Psoas muscle (tissue), 8 donors: Measurements from ENCODE around the gene ETS1. TPM values are rescaled to one million over a fixed set of nuclear protein-coding genes. Genes with fewer than 3 reads are reported as not detected.

ENCODE experiments used
- ATAC-seq, 4 donors: fragments of 200-7000 bp; cut with Tn5 transposase; one replicate each; pipeline ENCODE4 v1.9.1; 2020; ENCODE audit warnings: moderate library complexity in 3 of 4, mild to moderate bottlenecking in 2 of 4
- DNase-seq, 2 donors: peaks; one replicate each; pipeline ENCODE4 v3.0.0-alpha.2; 2020
- H3K27ac ChIP-seq: fragments of 200-600 bp; one replicate; pipeline ENCODE4 v1.8.0; 2022
- H3K27me3 ChIP-seq, 3 donors: fragments of 200-600 bp in 1 of 3; one replicate each; pipeline versions ENCODE4 v1.6.1 to v1.8.0; 2013 to 2022; ENCODE audit warnings: low read length in 2 of 3, mild to moderate bottlenecking in 2 of 3, moderate library complexity in 1 of 3; ENCODE audit not compliant: insufficient read depth in 3 of 3
- H3K36me3 ChIP-seq, 2 donors: fragments of 200-600 bp in 1 of 2; one replicate each; pipeline versions ENCODE4 v1.6.1 to v1.8.0; 2013 to 2022; ENCODE audit warnings: low read depth in 1 of 2, mild to moderate bottlenecking in 1 of 2, moderate library complexity in 1 of 2; ENCODE audit not compliant: insufficient read depth in 1 of 2
- H3K4me1 ChIP-seq: fragments of 200-600 bp; one replicate; pipeline ENCODE4 v1.8.0; 2022
- H3K4me3 ChIP-seq: fragments of 200-600 bp; one replicate; pipeline ENCODE4 v1.8.0; 2022; ENCODE audit warnings: mild to moderate bottlenecking
- H3K9me3 ChIP-seq: fragments of 200-600 bp; one replicate; pipeline ENCODE4 v1.8.0; 2022
- WGBS, 3 donors: extraction: QIAGEN DNeasy Blood & Tissue Kit; methylation state at CpG; one replicate each; pipeline versions ENCODE4 v1.1.6 to v1.1.7; 2013; 5-methylcytosine and 5-hydroxymethylcytosine counted together
- intact Hi-C, 2 donors: fragments of 100-400 bp; cut with DNase I; formaldehyde crosslinking; loops; one replicate each; pipeline versions ENCODE4 v1.11.0 to v1.14.2; 2022
- polyA plus RNA-seq, 3 donors: library from polyadenylated mRNA; stranded (reverse); fragments of 200-250 nt; gene quantifications; one replicate each; pipeline ENCODE4 v1.2.3, GENCODE V29; 2013
- total RNA-seq, 4 donors: library from RNA; stranded (reverse); fragmentation: NEBNext Ultra II Directional in 2 of 4; extraction: Animal tissue kit (Norgen Biotek cat#: 25700) in 2 of 4; gene quantifications; one replicate each; pipeline versions ENCODE4 v1.2.1 to v1.2.4, GENCODE V29; 2021 to 2023
- TF ChIP-seq, protein P1 (sequence below): fragments of 200-600 bp; IDR thresholded peaks from one replicate; pipeline ENCODE4 v1.8.0; 2022; ENCODE audit warnings: antibody characterized with exemption
- donor health status: healthy with polysubstance abuse.
- donor health status: DM: no; HTN: no; CAD: no; lungs with moderate emphysema.
- donor health status: Bipolar disorder and iron deficiency.
- donor health status: healthy.
- donor health status: DM: yes; HTN: yes; CAD: no.
- donor health status: DM: no; HTN: no; CAD: no.
- donor health status: DM: no; HTN: no; CAD: no.
- donor health status: DM: yes; HTN: yes; CAD: no.

ETS1 gene
- total and polyA plus RNA-seq, 7 donors, result 8.5 to 32.4 (median 19.3) TPM

GRCh38 chr11:128624269-128625175 is 37.2 kb upstream of the ETS1 start:
- Histone ChIP-seq H3K9me3 (no peaks in the 10 kb centered on the region), H3K4me3 (no peak overlapping the region), H3K27me3 (no peaks in the 10 kb centered on the region), H3K4me1 (no peaks in the 10 kb centered on the region), H3K27ac (no peak overlapping the region), H3K36me3 (no peaks in the 10 kb centered on the region)
- ATAC-seq, result peak; percentile 66 to 80 (median 74)
- TF ChIP-seq, protein P1, sequence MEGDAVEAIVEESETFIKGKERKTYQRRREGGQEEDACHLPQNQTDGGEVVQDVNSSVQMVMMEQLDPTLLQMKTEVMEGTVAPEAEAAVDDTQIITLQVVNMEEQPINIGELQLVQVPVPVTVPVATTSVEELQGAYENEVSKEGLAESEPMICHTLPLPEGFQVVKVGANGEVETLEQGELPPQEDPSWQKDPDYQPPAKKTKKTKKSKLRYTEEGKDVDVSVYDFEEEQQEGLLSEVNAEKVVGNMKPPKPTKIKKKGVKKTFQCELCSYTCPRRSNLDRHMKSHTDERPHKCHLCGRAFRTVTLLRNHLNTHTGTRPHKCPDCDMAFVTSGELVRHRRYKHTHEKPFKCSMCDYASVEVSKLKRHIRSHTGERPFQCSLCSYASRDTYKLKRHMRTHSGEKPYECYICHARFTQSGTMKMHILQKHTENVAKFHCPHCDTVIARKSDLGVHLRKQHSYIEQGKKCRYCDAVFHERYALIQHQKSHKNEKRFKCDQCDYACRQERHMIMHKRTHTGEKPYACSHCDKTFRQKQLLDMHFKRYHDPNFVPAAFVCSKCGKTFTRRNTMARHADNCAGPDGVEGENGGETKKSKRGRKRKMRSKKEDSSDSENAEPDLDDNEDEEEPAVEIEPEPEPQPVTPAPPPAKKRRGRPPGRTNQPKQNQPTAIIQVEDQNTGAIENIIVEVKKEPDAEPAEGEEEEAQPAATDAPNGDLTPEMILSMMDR, result no peak
- 66 to 76% (median 71%) methylated on average over 18 of the region's 18 CpGs for WGBS, 3 donors
- intact Hi-C loops, result loop anchor here in 1 of 2 donors (5.0 kb wide), 1 partner anchor 72 kb away; no protein-coding TSS in a partner anchor
- DNase-seq, result peak in 1 of 2 donors; percentile 61

GRCh38 chr11:128623091-128623490 is 35.7 kb upstream of the ETS1 start:
- intact Hi-C loops, result no loop called here
- DNase-seq, result no peak
- ATAC-seq, result no peak
- Histone ChIP-seq H3K36me3 (no peaks in the 10 kb centered on the region), H3K9me3 (no peaks in the 10 kb centered on the region), H3K4me1 (no peaks in the 10 kb centered on the region), H3K27me3 (no peaks in the 10 kb centered on the region), H3K27ac (no peak overlapping the region), H3K4me3 (no peak overlapping the region)
- TF ChIP-seq, protein P1, result no peak
- 76 to 91% (median 88%) methylated on average over 5 of the region's 5 CpGs for WGBS, 3 donors

GRCh38 chr11:128621601-128622501 is 34.5 kb upstream of the ETS1 start:
- ATAC-seq, result peak in 3 of 4 donors; percentile 59 to 71 (median 66)
- peak overlapping the region; percentile 1 for H3K27ac ChIP-seq
- no peaks in the 10 kb centered on the region for H3K4me1 ChIP-seq
- TF ChIP-seq, protein P1, result no peak
- no peak overlapping the region for H3K4me3 ChIP-seq
- peak; percentile 39 to 74 for DNase-seq
- WGBS, 3 donors, result 58 to 67% (median 61%) methylated on average over 17 of the region's 17 CpGs
- intact Hi-C loops, result no loop called here
- no peaks in the 10 kb centered on the region for H3K9me3 ChIP-seq
- H3K36me3 ChIP-seq, result no peaks in the 10 kb centered on the region
- H3K27me3 ChIP-seq, result no peaks in the 10 kb centered on the region

- ATAC-seq, result no peak
- Histone ChIP-seq H3K4me3 (no peak overlapping the region), H3K4me1 (no peaks in the 10 kb centered on the region), H3K9me3 (no peaks in the 10 kb centered on the region), H3K27me3 (no peaks in the 10 kb centered on the region), H3K27ac (no peak overlapping the region), H3K36me3 (no peaks in the 10 kb centered on the region)
- TF ChIP-seq, protein P1, result no peak
- intact Hi-C loops, result no loop called here
- WGBS, 3 donors, result 48 to 53% (median 50%) methylated on average over 9 of the region's 9 CpGs
- DNase-seq, result no peak
Observed at GRCh38 chr11:128620309-128621100, 33.1 kb upstream of the ETS1 start.
